ENCODE results near the gene MPV17L2. TPM values are rescaled to one million over a fixed set of nuclear protein-coding genes. Genes with fewer than 3 reads are reported as not detected.
A peak's percentile ranks its signal among the peaks of the same experiment; 100 is the strongest.

MPV17L2 gene
- total RNA-seq, 4 donors from 2014 or later, result 5.2 to 19.7 (median 11.1) TPM

DNA sequence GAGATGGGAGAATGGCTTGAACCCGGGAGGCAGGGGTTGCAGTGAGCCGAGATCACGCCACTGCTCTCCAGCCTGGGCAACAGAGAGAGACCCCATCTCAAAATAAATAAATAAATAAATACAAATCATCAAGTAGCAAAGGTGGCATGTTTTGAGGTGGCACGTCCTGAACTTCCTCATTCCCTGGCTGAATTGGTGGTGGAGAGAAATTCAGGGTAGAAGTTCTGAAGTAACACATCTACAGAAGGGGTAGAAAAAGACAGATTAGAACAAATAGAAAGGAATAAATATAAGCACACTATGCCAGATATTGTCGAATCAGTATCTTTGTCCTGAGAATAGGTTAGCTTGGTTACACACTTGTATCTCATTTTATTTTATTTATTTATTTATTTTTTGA, 13.1 kb upstream of the MPV17L2 start:
- no peaks in the 10 kb centered on the region for H3K36me3 ChIP-seq
- no peaks in the 10 kb centered on the region for H3K9me3 ChIP-seq
- DNase-seq, result no peak
- no peaks in the 10 kb centered on the region for H3K4me1 ChIP-seq
- TF ChIP-seq, protein P1, sequence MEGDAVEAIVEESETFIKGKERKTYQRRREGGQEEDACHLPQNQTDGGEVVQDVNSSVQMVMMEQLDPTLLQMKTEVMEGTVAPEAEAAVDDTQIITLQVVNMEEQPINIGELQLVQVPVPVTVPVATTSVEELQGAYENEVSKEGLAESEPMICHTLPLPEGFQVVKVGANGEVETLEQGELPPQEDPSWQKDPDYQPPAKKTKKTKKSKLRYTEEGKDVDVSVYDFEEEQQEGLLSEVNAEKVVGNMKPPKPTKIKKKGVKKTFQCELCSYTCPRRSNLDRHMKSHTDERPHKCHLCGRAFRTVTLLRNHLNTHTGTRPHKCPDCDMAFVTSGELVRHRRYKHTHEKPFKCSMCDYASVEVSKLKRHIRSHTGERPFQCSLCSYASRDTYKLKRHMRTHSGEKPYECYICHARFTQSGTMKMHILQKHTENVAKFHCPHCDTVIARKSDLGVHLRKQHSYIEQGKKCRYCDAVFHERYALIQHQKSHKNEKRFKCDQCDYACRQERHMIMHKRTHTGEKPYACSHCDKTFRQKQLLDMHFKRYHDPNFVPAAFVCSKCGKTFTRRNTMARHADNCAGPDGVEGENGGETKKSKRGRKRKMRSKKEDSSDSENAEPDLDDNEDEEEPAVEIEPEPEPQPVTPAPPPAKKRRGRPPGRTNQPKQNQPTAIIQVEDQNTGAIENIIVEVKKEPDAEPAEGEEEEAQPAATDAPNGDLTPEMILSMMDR (IDR thresholded peaks at IDR 0.05), result no peak
- no peak for TF ChIP-seq POLR2A (IDR thresholded peaks at IDR 0.05)
- intact Hi-C loops (cut with DNase I; ENCODE audit: low total_unique reads), result no loop called here
- H3K4me3 ChIP-seq, result no peak overlapping the region
- no peaks in the 10 kb centered on the region for H3K27me3 ChIP-seq
- no peak overlapping the region for H3K27ac ChIP-seq

DNA sequence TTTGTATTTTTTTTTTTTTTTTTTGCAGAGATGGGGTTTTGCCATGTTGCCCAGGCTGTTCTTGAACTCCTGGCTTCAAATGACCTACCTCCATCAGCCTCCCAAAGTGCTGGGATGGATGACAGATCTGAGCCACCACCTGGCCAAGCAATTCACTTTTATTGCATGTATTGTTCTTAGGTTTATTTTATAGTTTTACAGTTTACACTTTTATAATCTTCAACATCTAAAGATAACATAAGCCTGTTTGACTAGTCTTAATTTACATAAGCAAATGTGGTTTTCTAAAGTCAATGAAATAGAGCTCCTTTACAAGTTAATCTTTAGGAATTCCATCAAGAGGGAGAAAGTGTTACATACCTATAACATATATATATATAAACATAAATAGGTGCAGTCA, 9.5 kb upstream of the MPV17L2 start:
- Histone ChIP-seq H3K36me3 (no peaks in the 10 kb centered on the region), H3K27me3 (no peaks in the 10 kb centered on the region), H3K9me3 (no peaks in the 10 kb centered on the region), H3K4me3 (no peak overlapping the region), H3K27ac (no peak overlapping the region), H3K4me1 (no peaks in the 10 kb centered on the region)
- intact Hi-C loops (cut with DNase I; ENCODE audit: low total_unique reads), result no loop called here
- no peak for TF ChIP-seq POLR2A (IDR thresholded peaks at IDR 0.05)
- TF ChIP-seq, protein P1 (IDR thresholded peaks at IDR 0.05), result no peak
- no peak for DNase-seq

GRCh38 chr19:18185538-18185937, 7.5 kb upstream of the MPV17L2 start:
- intact Hi-C loops (cut with DNase I; ENCODE audit: low total_unique reads), result no loop called here
- Histone ChIP-seq H3K27me3 (no peaks in the 10 kb centered on the region), H3K27ac (no peak overlapping the region), H3K4me1 (no peaks in the 10 kb centered on the region), H3K36me3 (no peaks in the 10 kb centered on the region), H3K4me3 (no peak overlapping the region), H3K9me3 (no peaks in the 10 kb centered on the region)
- TF ChIP-seq POLR2A (IDR thresholded peaks at IDR 0.05), result no peak
- TF ChIP-seq, protein P1 (IDR thresholded peaks at IDR 0.05), result no peak
- DNase-seq, result no peak

- no peaks in the 10 kb centered on the region for H3K9me3 ChIP-seq
- no peak for TF ChIP-seq POLR2A (IDR thresholded peaks at IDR 0.05)
- TF ChIP-seq, protein P1 (IDR thresholded peaks at IDR 0.05), result no peak
- H3K27me3 ChIP-seq, result no peaks in the 10 kb centered on the region
- no peak for DNase-seq
- H3K36me3 ChIP-seq, result no peaks in the 10 kb centered on the region
- intact Hi-C loops (cut with DNase I; ENCODE audit: low total_unique reads), result no loop called here
- no peak overlapping the region for H3K4me3 ChIP-seq
- no peak overlapping the region for H3K27ac ChIP-seq
- peaks cover 0 to 12% of the 10 kb centered on the region in 2 donors for H3K4me1 ChIP-seq
Observed at GRCh38 chr19:18190278-18190677, 2.7 kb upstream of the MPV17L2 start.

DNA sequence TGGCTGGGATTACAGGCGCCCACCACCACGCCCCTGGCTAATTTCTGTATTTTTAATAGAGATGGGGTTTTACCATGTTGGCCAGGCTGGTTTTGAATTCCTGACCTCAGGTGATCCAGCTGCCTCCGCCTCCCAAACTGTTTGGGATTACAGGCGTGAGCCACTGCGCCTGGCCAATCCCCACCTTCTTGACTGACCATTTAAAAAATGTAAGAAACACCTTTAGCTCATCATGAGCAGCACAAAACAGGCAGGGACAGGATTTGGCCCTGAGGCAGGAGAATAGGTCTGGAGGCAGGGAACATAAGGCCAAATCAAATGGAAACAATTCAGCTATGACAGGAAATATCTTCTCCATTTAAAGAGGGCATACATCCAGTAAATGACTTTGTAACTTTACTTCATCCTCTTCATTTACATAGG, 1.4 kb upstream of the MPV17L2 start:
- H3K4me1 ChIP-seq, result peaks cover 0 to 12% of the 10 kb centered on the region in 2 donors
- H3K36me3 ChIP-seq, result no peaks in the 10 kb centered on the region
- H3K9me3 ChIP-seq, result no peaks in the 10 kb centered on the region
- H3K27ac ChIP-seq, result peak overlapping the region; percentile 97 to 99
- peak overlapping the region; percentile 53 to 68 for H3K4me3 ChIP-seq
- intact Hi-C loops (cut with DNase I; ENCODE audit: low total_unique reads), result no loop called here
- TF ChIP-seq, protein P1 (IDR thresholded peaks at IDR 0.05), result no peak
- TF ChIP-seq POLR2A (IDR thresholded peaks at IDR 0.05), result no peak
- H3K27me3 ChIP-seq, result no peaks in the 10 kb centered on the region
- DNase-seq, result no peak

Data from uterus (tissue), 4 donors.